ENCODE measurements around the gene PTPRT. TPM values are rescaled to one million over a fixed set of nuclear protein-coding genes. Genes with fewer than 3 reads are reported as not detected.

The PTPRT gene
- total RNA-seq, 1 experiment from 2014 or later: 0.20 TPM

GRCh38 chr20:42894483-42894882 lies 295.2 kb downstream of the PTPRT start:
- H3K36me3 Mint-ChIP-seq (ENCODE audit: insufficient read depth, unreplicated experiment): no peaks in the 10 kb centered on the region
- peaks cover 10% of the 10 kb centered on the region for H3K9me3 Mint-ChIP-seq (ENCODE audit: unreplicated experiment)
- TF ChIP-seq, protein P1, sequence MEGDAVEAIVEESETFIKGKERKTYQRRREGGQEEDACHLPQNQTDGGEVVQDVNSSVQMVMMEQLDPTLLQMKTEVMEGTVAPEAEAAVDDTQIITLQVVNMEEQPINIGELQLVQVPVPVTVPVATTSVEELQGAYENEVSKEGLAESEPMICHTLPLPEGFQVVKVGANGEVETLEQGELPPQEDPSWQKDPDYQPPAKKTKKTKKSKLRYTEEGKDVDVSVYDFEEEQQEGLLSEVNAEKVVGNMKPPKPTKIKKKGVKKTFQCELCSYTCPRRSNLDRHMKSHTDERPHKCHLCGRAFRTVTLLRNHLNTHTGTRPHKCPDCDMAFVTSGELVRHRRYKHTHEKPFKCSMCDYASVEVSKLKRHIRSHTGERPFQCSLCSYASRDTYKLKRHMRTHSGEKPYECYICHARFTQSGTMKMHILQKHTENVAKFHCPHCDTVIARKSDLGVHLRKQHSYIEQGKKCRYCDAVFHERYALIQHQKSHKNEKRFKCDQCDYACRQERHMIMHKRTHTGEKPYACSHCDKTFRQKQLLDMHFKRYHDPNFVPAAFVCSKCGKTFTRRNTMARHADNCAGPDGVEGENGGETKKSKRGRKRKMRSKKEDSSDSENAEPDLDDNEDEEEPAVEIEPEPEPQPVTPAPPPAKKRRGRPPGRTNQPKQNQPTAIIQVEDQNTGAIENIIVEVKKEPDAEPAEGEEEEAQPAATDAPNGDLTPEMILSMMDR (IDR thresholded peaks at IDR 0.05; ENCODE audit: insufficient read depth in 1 of 2, low read depth in 1 of 2, low read length in 1 of 2, severe bottlenecking in 1 of 2, unreplicated experiment in 1 of 2): no peak
- DNase-seq: no peak
- CTCF ChIA-PET: no interaction called here
- H3K27ac Mint-ChIP-seq (ENCODE audit: unreplicated experiment): no peak overlapping the region
- no peaks in the 10 kb centered on the region for H3K27me3 Mint-ChIP-seq (ENCODE audit: insufficient read depth, unreplicated experiment)
- no peak overlapping the region for H3K4me3 ChIP-seq (ENCODE audit: low read depth, low read length)
- intact Hi-C loops (cut with micrococcal nuclease; ENCODE audit: unreplicated experiment): no loop called here
- no peak overlapping the region for H3K4me3 Mint-ChIP-seq (ENCODE audit: unreplicated experiment)
- BruUV-seq (replicated peaks): no TSS peak
- no peaks in the 10 kb centered on the region for H3K36me3 ChIP-seq (ENCODE audit: control insufficient read depth, insufficient read depth, low read length)
- H3K4me1 Mint-ChIP-seq (ENCODE audit: low read depth, unreplicated experiment): no peaks in the 10 kb centered on the region
- H3K9me3 ChIP-seq: no peaks in the 10 kb centered on the region
- no peaks in the 10 kb centered on the region for H3K4me1 ChIP-seq
- POLR2A ChIA-PET: no interaction called here
- H3K27me3 ChIP-seq (replicated peaks; ENCODE audit: control insufficient read depth, insufficient read depth, low read length): no peaks in the 10 kb centered on the region

- Mint-ChIP-seq H3K36me3 (ENCODE audit: insufficient read depth, unreplicated experiment) (no peaks in the 10 kb centered on the region), H3K9me3 (ENCODE audit: unreplicated experiment) (peaks cover 9% of the 10 kb centered on the region)
Observed at GRCh38 chr20:42889517-42889916, 300.2 kb downstream of the PTPRT start.

GRCh38 chr20:42887281-42887680 lies 302.4 kb downstream of the PTPRT start:
- no peak overlapping the region for H3K4me3 ChIP-seq (ENCODE audit: low read depth, low read length)
- H3K9me3 Mint-ChIP-seq (ENCODE audit: unreplicated experiment): peaks cover 13% of the 10 kb centered on the region
- DNase-seq: no peak
- BruUV-seq (replicated peaks): no TSS peak
- intact Hi-C loops (cut with micrococcal nuclease; ENCODE audit: unreplicated experiment): no loop called here
- ChIA-PET POLR2A (no interaction called here), CTCF (no interaction called here)
- no peaks in the 10 kb centered on the region for H3K27me3 ChIP-seq (replicated peaks; ENCODE audit: control insufficient read depth, insufficient read depth, low read length)
- H3K27ac Mint-ChIP-seq (ENCODE audit: unreplicated experiment): no peak overlapping the region
- H3K4me1 ChIP-seq: no peaks in the 10 kb centered on the region
- H3K4me1 Mint-ChIP-seq (ENCODE audit: low read depth, unreplicated experiment): no peaks in the 10 kb centered on the region
- H3K4me3 Mint-ChIP-seq (ENCODE audit: unreplicated experiment): no peak overlapping the region
- H3K27me3 Mint-ChIP-seq (ENCODE audit: insufficient read depth, unreplicated experiment): no peaks in the 10 kb centered on the region
- H3K36me3 ChIP-seq (ENCODE audit: control insufficient read depth, insufficient read depth, low read length): no peaks in the 10 kb centered on the region
- no peaks in the 10 kb centered on the region; the same call in 1 of the 2 replicates for H3K9me3 ChIP-seq
- no peaks in the 10 kb centered on the region for H3K36me3 Mint-ChIP-seq (ENCODE audit: insufficient read depth, unreplicated experiment)
- TF ChIP-seq, protein P1 (IDR thresholded peaks at IDR 0.05; ENCODE audit: insufficient read depth in 1 of 2, low read depth in 1 of 2, low read length in 1 of 2, severe bottlenecking in 1 of 2, unreplicated experiment in 1 of 2): no peak

More at GRCh38 chr20:42889517-42889916, 300.2 kb downstream of the PTPRT start:
- ChIA-PET CTCF (no interaction called here), POLR2A (no interaction called here)
- Histone ChIP-seq H3K4me3 (ENCODE audit: low read depth, low read length) (no peak overlapping the region), H3K9me3 (no peaks in the 10 kb centered on the region; the same call in 1 of the 2 replicates), H3K36me3 (ENCODE audit: control insufficient read depth, insufficient read depth, low read length) (no peaks in the 10 kb centered on the region), H3K4me1 (no peaks in the 10 kb centered on the region), H3K27me3 (replicated peaks; ENCODE audit: control insufficient read depth, insufficient read depth, low read length) (no peaks in the 10 kb centered on the region)
- intact Hi-C loops (cut with micrococcal nuclease; ENCODE audit: unreplicated experiment): no loop called here
- Mint-ChIP-seq H3K4me3 (ENCODE audit: unreplicated experiment) (no peak overlapping the region), H3K4me1 (ENCODE audit: low read depth, unreplicated experiment) (no peaks in the 10 kb centered on the region), H3K27ac (ENCODE audit: unreplicated experiment) (no peak overlapping the region), H3K27me3 (ENCODE audit: insufficient read depth, unreplicated experiment) (no peaks in the 10 kb centered on the region)
- no peak for DNase-seq
- BruUV-seq (replicated peaks): no TSS peak
- TF ChIP-seq, protein P1 (IDR thresholded peaks at IDR 0.05; ENCODE audit: insufficient read depth in 1 of 2, low read depth in 1 of 2, low read length in 1 of 2, severe bottlenecking in 1 of 2, unreplicated experiment in 1 of 2): no peak
